Measurements from ENCODE around the gene MTMR1.

MTMR1 gene

GRCh38 chrX:150731795-150732194, 38.6 kb downstream of the MTMR1 start:
- H3K27ac ChIP-seq, result no peak overlapping the region
- TF ChIP-seq ZFX (IDR thresholded peaks at IDR 0.05; ENCODE audit: borderline replicate concordance) (no peak), CTCF (IDR thresholded peaks at IDR 0.05) (no peak)

- no peak overlapping the region for H3K27ac ChIP-seq
- no peak for TF ChIP-seq ZFX (IDR thresholded peaks at IDR 0.05; ENCODE audit: borderline replicate concordance)
- TF ChIP-seq CTCF (IDR thresholded peaks at IDR 0.05), result no peak
These were observed 43.3 kb downstream of the MTMR1 start for GRCh38 chrX:150736475-150736874.

GRCh38 chrX:150752124-150752523, 58.9 kb downstream of the MTMR1 start:
- TF ChIP-seq ZFX (IDR thresholded peaks at IDR 0.05; ENCODE audit: borderline replicate concordance) (no peak), CTCF (IDR thresholded peaks at IDR 0.05) (no peak)
- no peak overlapping the region for H3K27ac ChIP-seq

- no peak for TF ChIP-seq ZFX (IDR thresholded peaks at IDR 0.05; ENCODE audit: borderline replicate concordance)
- no peak for TF ChIP-seq CTCF (IDR thresholded peaks at IDR 0.05)
- H3K27ac ChIP-seq, result no peak overlapping the region
These were observed 60.2 kb downstream of the MTMR1 start for GRCh38 chrX:150753357-150753756.

GRCh38 chrX:150753968-150754367, 60.8 kb downstream of the MTMR1 start:
- no peak overlapping the region for H3K27ac ChIP-seq
- TF ChIP-seq ZFX (IDR thresholded peaks at IDR 0.05; ENCODE audit: borderline replicate concordance) (no peak), CTCF (IDR thresholded peaks at IDR 0.05) (no peak)

- H3K27ac ChIP-seq, result no peak overlapping the region
- TF ChIP-seq ZFX (IDR thresholded peaks at IDR 0.05; ENCODE audit: borderline replicate concordance), result no peak
- TF ChIP-seq CTCF (IDR thresholded peaks at IDR 0.05), result no peak
These were observed 64.2 kb downstream of the MTMR1 start for GRCh38 chrX:150757371-150757770.

GRCh38 chrX:150759568-150760416, 66.6 kb downstream of the MTMR1 start:
- no peak overlapping the region for H3K27ac ChIP-seq
- TF ChIP-seq CTCF (IDR thresholded peaks at IDR 0.05) (no peak), ZFX (IDR thresholded peaks at IDR 0.05; ENCODE audit: borderline replicate concordance) (no peak)

Measured in 22Rv1 (cell line).